Common myeloid progenitor, CD34-positive (primary cell): ENCODE results near the gene NUFIP1.
A peak's percentile ranks its signal among the peaks of the same experiment; 100 is the strongest.

ENCODE experiments used
- CTCF ChIA-PET: fragments of 350-600 bp; sonication (Branson Sonifier 250); formaldehyde crosslinking; loops from one replicate; lab custom pipeline; 2021; ENCODE audit warnings: antibody characterized with exemption; lab: Charles Lee
- POLR2A ChIA-PET: fragments of 350-600 bp; sonication (Branson Sonifier 250); formaldehyde crosslinking; loops from one replicate; lab custom pipeline; 2021; ENCODE audit warnings: antibody characterized with exemption; lab: Charles Lee
- DNase-seq, 3 donors: peaks; one replicate each; pipeline versions ENCODE4 v3.0.0 to v3.0.0-alpha.2; 2013
- H3K27ac ChIP-seq, 2 experiments: 1 replicate in 1 of 2; 2 replicates in 1 of 2; pipeline ENCODE4 v1.7.0; 2013; ENCODE audit warnings: inconsistent platforms in 2 of 2, low read length in 2 of 2, mild to moderate bottlenecking in 2 of 2, low read depth in 1 of 2, moderate library complexity in 1 of 2; ENCODE audit not compliant: severe bottlenecking in 2 of 2, insufficient read depth in 1 of 2, poor library complexity in 1 of 2
- H3K27me3 ChIP-seq, 5 experiments: replicated peaks in 2 of 5; 1 replicate in 3 of 5; 2 replicates in 2 of 5; pipeline versions ENCODE4 v1.6.1 to v1.7.0; 2013; ENCODE audit warnings: low read length in 4 of 5, mild to moderate bottlenecking in 2 of 5, moderate library complexity in 2 of 5, inconsistent platforms in 1 of 5; ENCODE audit not compliant: insufficient read depth in 5 of 5, control insufficient read depth in 4 of 5
- H3K36me3 ChIP-seq, 4 experiments: 1 replicate in 2 of 4; 2 replicates in 2 of 4; pipeline versions ENCODE4 v1.6.1 to v1.7.0; 2013; ENCODE audit warnings: low read length in 3 of 4, control low read depth in 1 of 4, mild to moderate bottlenecking in 1 of 4; ENCODE audit not compliant: control insufficient read depth in 4 of 4, insufficient read depth in 4 of 4
- H3K4me1 ChIP-seq, 4 experiments: 1 replicate in 3 of 4; 2 replicates in 1 of 4; pipeline versions ENCODE4 v1.6.1 to v1.7.1; 2013; ENCODE audit warnings: low read length in 3 of 4, mild to moderate bottlenecking in 3 of 4, control low read depth in 1 of 4, inconsistent platforms in 1 of 4, moderate library complexity in 1 of 4; ENCODE audit not compliant: control insufficient read depth in 4 of 4, insufficient read depth in 4 of 4; ENCODE audit errors: control extremely low read depth in 1 of 4
- H3K4me3 ChIP-seq, 7 experiments: 1 replicate in 4 of 7; 2 replicates in 3 of 7; pipeline versions ENCODE4 v1.5.1 to v1.7.0; 2013; ENCODE audit warnings: mild to moderate bottlenecking in 7 of 7, low read length in 6 of 7, moderate library complexity in 6 of 7, inconsistent platforms in 2 of 7, low read depth in 2 of 7, control low read depth in 1 of 7; ENCODE audit not compliant: insufficient read depth in 4 of 7, control insufficient read depth in 1 of 7; ENCODE audit errors: extremely low read depth in 1 of 7
- H3K9me3 ChIP-seq, 5 experiments: 1 replicate in 4 of 5; 2 replicates in 1 of 5; pipeline versions ENCODE4 v1.6.1 to v1.7.1; 2013; ENCODE audit warnings: low read length in 4 of 5, mild to moderate bottlenecking in 2 of 5, inconsistent platforms in 1 of 5, low read depth in 1 of 5, moderate library complexity in 1 of 5; ENCODE audit not compliant: control insufficient read depth in 4 of 5, insufficient read depth in 2 of 5; ENCODE audit errors: control extremely low read depth in 1 of 5
- WGBS: methylation state at CpG from one replicate; pipeline ENCODE4 v1.1.5; 2013; ENCODE audit not compliant: insufficient coverage; 5-methylcytosine and 5-hydroxymethylcytosine counted together

NUFIP1 gene

GRCh38 chr13:44989941-44990340, 670 bp upstream of the NUFIP1 start:
- ChIA-PET CTCF (no interaction called here), POLR2A (interaction anchor here (0.6 kb wide), 1 partner anchor 1635 kb away, joined by 3 read pairs; no protein-coding TSS in a partner anchor)
- DNase-seq = no peak
- H3K4me1 ChIP-seq = peaks cover 6 to 29% (median 23%) of the 10 kb centered on the region in 4 experiments
- H3K27ac ChIP-seq = peak overlapping the region; percentile 92 to 98
- H3K4me3 ChIP-seq = peak overlapping the region; percentile 79 to 100 (median 94)
- H3K9me3 ChIP-seq = no peaks in the 10 kb centered on the region
- H3K27me3 ChIP-seq = no peaks in the 10 kb centered on the region
- peaks cover 0 to 6% (median 3%) of the 10 kb centered on the region in 4 experiments for H3K36me3 ChIP-seq
- 9% methylated on average over 9 of the region's 10 CpGs for WGBS

GRCh38 chr13:44978328-44978727, 10.9 kb downstream of the NUFIP1 start:
- Histone ChIP-seq H3K4me3 (no peak overlapping the region), H3K4me1 (peaks cover 0 to 15% (median 13%) of the 10 kb centered on the region in 4 experiments), H3K36me3 (peaks cover 8 to 55% (median 26%) of the 10 kb centered on the region in 4 experiments), H3K27ac (no peak overlapping the region), H3K9me3 (no peaks in the 10 kb centered on the region), H3K27me3 (no peaks in the 10 kb centered on the region)
- WGBS = 91% methylated on average over 1 of the region's 1 CpG
- no peak for DNase-seq
- CTCF ChIA-PET = interaction anchor here (1.3 kb wide), 1 partner anchor 9 kb away, joined by 6 read pairs; no protein-coding TSS in a partner anchor
- POLR2A ChIA-PET = no interaction called here

- no peak overlapping the region for H3K27ac ChIP-seq
- WGBS = no CpG with 5 or more reads among the region's 1 CpG
- no peaks in the 10 kb centered on the region for H3K27me3 ChIP-seq
- no peak for DNase-seq
- H3K4me3 ChIP-seq = no peak overlapping the region
- H3K9me3 ChIP-seq = no peaks in the 10 kb centered on the region
- ChIA-PET POLR2A (interaction anchor here (0.6 to 0.7 kb wide), 2 partner anchors 15 to 1262 kb away, joined by 3 to 5 read pairs; no protein-coding TSS in a partner anchor), CTCF (interaction anchor here (1.0 to 1.1 kb wide), 2 partner anchors 35 to 341 kb away, joined by 3 read pairs; no protein-coding TSS in a partner anchor)
- H3K36me3 ChIP-seq = peaks cover 8 to 55% (median 26%) of the 10 kb centered on the region in 4 experiments
- H3K4me1 ChIP-seq = peaks cover 0 to 18% (median 14%) of the 10 kb centered on the region in 4 experiments
Measured at GRCh38 chr13:44976949-44977583, 12.2 kb downstream of the NUFIP1 start.

- DNase-seq = no peak
- POLR2A ChIA-PET = interaction anchor here (0.6 kb wide), 1 partner anchor 1263 kb away, joined by 3 read pairs; no protein-coding TSS in a partner anchor
- CTCF ChIA-PET = interaction anchor here (0.6 to 10.7 kb wide), 2 partner anchors 12 to 494 kb away, joined by 3 to 85 read pairs; no protein-coding TSS in a partner anchor
Measured at GRCh38 chr13:44976196-44976595, 13.1 kb downstream of the NUFIP1 start.

GRCh38 chr13:44974056-44974793, 15.0 kb downstream of the NUFIP1 start:
- DNase-seq = peak; percentile 30 to 52 (median 50)
- WGBS = 48% methylated on average over 6 of the region's 9 CpGs
- H3K4me3 ChIP-seq = peak overlapping the region in 3 of 7 experiments; percentile 12 to 67 (median 66)
- no peaks in the 10 kb centered on the region for H3K9me3 ChIP-seq
- POLR2A ChIA-PET = no interaction called here
- no peaks in the 10 kb centered on the region for H3K27me3 ChIP-seq
- peak overlapping the region in 1 of 2 experiments; percentile 55 for H3K27ac ChIP-seq
- CTCF ChIA-PET = interaction anchor here (0.6 to 10.7 kb wide), 10 partner anchors 13 to 492 kb away, joined by 3 to 85 read pairs (median 5); no protein-coding TSS in a partner anchor
- H3K4me1 ChIP-seq = peaks cover 0 to 18% (median 14%) of the 10 kb centered on the region in 4 experiments
- peaks cover 10 to 50% (median 20%) of the 10 kb centered on the region in 4 experiments for H3K36me3 ChIP-seq

More at GRCh38 chr13:44976196-44976595, 13.1 kb downstream of the NUFIP1 start:
- Histone ChIP-seq H3K9me3 (no peaks in the 10 kb centered on the region), H3K27ac (no peak overlapping the region), H3K36me3 (peaks cover 15 to 62% (median 28%) of the 10 kb centered on the region in 4 experiments), H3K4me3 (no peak overlapping the region), H3K4me1 (peaks cover 0 to 18% (median 14%) of the 10 kb centered on the region in 4 experiments), H3K27me3 (no peaks in the 10 kb centered on the region)
- 100% methylated on average over 1 of the region's 3 CpGs for WGBS

GRCh38 chr13:44972956-44973581, 16.2 kb downstream of the NUFIP1 start:
- H3K27ac ChIP-seq = no peak overlapping the region
- H3K4me3 ChIP-seq = no peak overlapping the region
- peaks cover 8 to 44% (median 14%) of the 10 kb centered on the region in 4 experiments for H3K36me3 ChIP-seq
- H3K4me1 ChIP-seq = peaks cover 0 to 18% (median 14%) of the 10 kb centered on the region in 4 experiments
- peak; percentile 38 to 63 (median 61) for DNase-seq
- no peaks in the 10 kb centered on the region for H3K9me3 ChIP-seq
- no CpG with 5 or more reads among the region's 3 CpGs for WGBS
- POLR2A ChIA-PET = interaction anchor here (0.7 kb wide), 1 partner anchor 639 kb away, joined by 4 read pairs; no protein-coding TSS in a partner anchor
- H3K27me3 ChIP-seq = no peaks in the 10 kb centered on the region
- CTCF ChIA-PET = interaction anchor here (0.6 to 10.7 kb wide), 15 partner anchors 9 to 491 kb away, joined by 3 to 85 read pairs (median 4); no protein-coding TSS in a partner anchor
